B cell (primary cell): ENCODE data around the gene MED23.

Source experiments
- CTCF ChIP-seq: fragments of 200-600 bp; IDR thresholded peaks from one replicate; pipeline ENCODE4 v1.8.0; 2022; ENCODE audit warnings: antibody characterized with exemption, mild to moderate bottlenecking
- EZH2 ChIP-seq: IDR thresholded peaks from 2 replicates; pipeline ENCODE4 v1.6.1; 2012; ENCODE audit warnings: borderline replicate concordance, low read depth, mild to moderate bottlenecking, moderate library complexity, low read length; ENCODE audit not compliant: insufficient read depth, poor library complexity, severe bottlenecking

GRCh38 chr6:131602781-131603312 lies 25.2 kb downstream of the MED23 start:
- TF ChIP-seq CTCF = no peak
- no peak for TF ChIP-seq EZH2
